GM18907 (cell line): ENCODE data around the gene LZTS2.

Source experiments
- ATAC-seq: cut with Tn5 transposase; IDR thresholded peaks from one replicate; pipeline ENCODE4 v1.9.1; 2021; ENCODE audit warnings: mild to moderate bottlenecking, moderate library complexity; ENCODE audit not compliant: unreplicated experiment

Gene LZTS2

GRCh38 chr10:101047961-101048892 lies 48.6 kb downstream of the LZTS2 start:
- ATAC-seq: no peak

GRCh38 chr10:101050208-101051069 lies 50.8 kb downstream of the LZTS2 start:
- ATAC-seq: no peak

GRCh38 chr10:101052285-101052684 lies 52.7 kb downstream of the LZTS2 start:
- no peak for ATAC-seq

- ATAC-seq: no peak
These were observed 53.9 kb downstream of the LZTS2 start for GRCh38 chr10:101053516-101053915.

- ATAC-seq: no peak
These were observed 54.7 kb downstream of the LZTS2 start for GRCh38 chr10:101054351-101054750.

- no peak for ATAC-seq
These were observed 55.3 kb downstream of the LZTS2 start for GRCh38 chr10:101054876-101055275.

- ATAC-seq: no peak
These were observed 55.8 kb downstream of the LZTS2 start for GRCh38 chr10:101055411-101055810.

GRCh38 chr10:101056365-101057151 lies 57.0 kb downstream of the LZTS2 start:
- ATAC-seq: no peak
